Stomach (tissue), 4 donors: Measurements from ENCODE around the gene FBH1.

Experiments
- EP300 ChIP-seq: sonication (generic); formaldehyde crosslinking; IDR thresholded peaks from one replicate; pipeline ENCODE4 v1.6.1; 2017; ENCODE audit warnings: antibody characterized with exemption
- POLR2A ChIP-seq, 4 donors: fragments of 450-650 bp; IDR thresholded peaks; one replicate each; pipeline ENCODE4 v1.6.1; 2016; ENCODE audit warnings: antibody characterized with exemption in 4 of 4, control low read depth in 2 of 4, mild to moderate bottlenecking in 1 of 4, moderate library complexity in 1 of 4
- TF ChIP-seq, protein P1 (sequence below), 7 experiments: fragments of 450-650 bp in 4 of 7; fragments of 200-600 bp in 3 of 7; sonication (generic) in 3 of 7; IDR thresholded peaks; one replicate each; pipeline ENCODE4 v1.5.1; 2016 to 2019; ENCODE audit warnings: antibody characterized with exemption in 7 of 7, control low read depth in 2 of 7, mild to moderate bottlenecking in 1 of 7

DNA sequence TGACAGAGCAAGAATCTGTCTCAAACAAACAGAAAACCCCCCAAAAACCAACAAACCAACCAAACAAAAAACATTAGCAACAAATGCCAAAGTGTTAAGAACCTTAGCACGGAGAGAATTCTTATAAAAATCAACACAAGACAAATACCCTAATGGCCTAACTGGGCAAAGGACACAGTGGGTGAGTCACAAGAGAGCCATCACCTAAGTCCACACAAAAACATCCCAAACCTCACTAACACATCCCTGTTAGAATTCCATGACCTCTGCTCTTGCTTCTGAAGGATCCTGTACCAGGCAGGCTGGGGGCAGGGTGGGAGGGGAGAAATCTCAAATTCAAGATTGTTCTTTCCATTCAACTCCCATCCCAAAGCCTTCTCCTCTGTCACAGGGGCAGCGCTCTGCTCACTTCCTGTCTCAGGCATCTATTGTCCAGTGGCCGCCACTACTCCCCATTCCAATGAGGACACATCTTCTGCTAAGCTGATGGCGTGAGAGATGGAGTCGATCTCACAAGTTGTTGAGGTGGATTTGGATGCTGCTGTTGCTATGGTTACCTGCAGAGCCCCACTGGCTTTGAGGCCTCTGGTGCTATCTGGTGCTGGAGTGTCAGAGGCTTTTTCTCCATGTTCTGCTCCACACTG, 78.1 kb downstream of the FBH1 start:
- TF ChIP-seq, protein P1, sequence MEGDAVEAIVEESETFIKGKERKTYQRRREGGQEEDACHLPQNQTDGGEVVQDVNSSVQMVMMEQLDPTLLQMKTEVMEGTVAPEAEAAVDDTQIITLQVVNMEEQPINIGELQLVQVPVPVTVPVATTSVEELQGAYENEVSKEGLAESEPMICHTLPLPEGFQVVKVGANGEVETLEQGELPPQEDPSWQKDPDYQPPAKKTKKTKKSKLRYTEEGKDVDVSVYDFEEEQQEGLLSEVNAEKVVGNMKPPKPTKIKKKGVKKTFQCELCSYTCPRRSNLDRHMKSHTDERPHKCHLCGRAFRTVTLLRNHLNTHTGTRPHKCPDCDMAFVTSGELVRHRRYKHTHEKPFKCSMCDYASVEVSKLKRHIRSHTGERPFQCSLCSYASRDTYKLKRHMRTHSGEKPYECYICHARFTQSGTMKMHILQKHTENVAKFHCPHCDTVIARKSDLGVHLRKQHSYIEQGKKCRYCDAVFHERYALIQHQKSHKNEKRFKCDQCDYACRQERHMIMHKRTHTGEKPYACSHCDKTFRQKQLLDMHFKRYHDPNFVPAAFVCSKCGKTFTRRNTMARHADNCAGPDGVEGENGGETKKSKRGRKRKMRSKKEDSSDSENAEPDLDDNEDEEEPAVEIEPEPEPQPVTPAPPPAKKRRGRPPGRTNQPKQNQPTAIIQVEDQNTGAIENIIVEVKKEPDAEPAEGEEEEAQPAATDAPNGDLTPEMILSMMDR (IDR thresholded peaks at IDR 0.05), result no peak
- TF ChIP-seq POLR2A (IDR thresholded peaks at IDR 0.05), result no peak
- TF ChIP-seq EP300, result no peak
